ENCODE measurements around the gene OOSP4B.
"Not testable (repeated sequence)": the region's sequence is repeated elsewhere in the genome, so short reads cannot be mapped to it uniquely, and the experiment has no call there.

Gene OOSP4B

GRCh38 chr11:60064111-60064510 lies 47.1 kb downstream of the OOSP4B start:
- DNase-seq, result no peak

- DNase-seq, result no peak
Measured at GRCh38 chr11:60065801-60066200, 48.8 kb downstream of the OOSP4B start.

DNA sequence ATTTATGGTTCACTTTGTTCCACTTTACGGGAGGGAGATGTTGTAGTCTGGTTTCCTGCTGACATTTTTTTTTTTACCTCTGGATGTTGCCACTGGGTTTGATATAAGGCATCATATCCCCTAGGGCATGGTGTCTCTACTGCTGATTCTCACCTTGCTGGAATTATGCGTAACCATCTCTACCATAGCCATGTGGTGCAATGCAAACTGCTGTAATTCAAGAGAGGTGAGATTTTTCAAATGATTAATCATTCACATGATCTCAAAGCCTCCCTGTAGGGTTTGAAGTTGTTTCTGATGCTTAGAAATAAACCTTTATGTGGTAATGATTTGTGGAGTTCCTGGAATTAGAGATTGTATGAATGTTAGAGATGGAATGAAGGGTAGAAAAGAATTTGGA lies 52.5 kb downstream of the OOSP4B start:
- no peak for DNase-seq

GRCh38 chr11:60071644-60072043 lies 54.7 kb downstream of the OOSP4B start:
- DNase-seq, result not testable (repeated sequence)

GRCh38 chr11:60077216-60077817 lies 60.3 kb downstream of the OOSP4B start:
- DNase-seq, result no peak

GRCh38 chr11:60077981-60078380 lies 61.0 kb downstream of the OOSP4B start:
- no peak for DNase-seq

DNA sequence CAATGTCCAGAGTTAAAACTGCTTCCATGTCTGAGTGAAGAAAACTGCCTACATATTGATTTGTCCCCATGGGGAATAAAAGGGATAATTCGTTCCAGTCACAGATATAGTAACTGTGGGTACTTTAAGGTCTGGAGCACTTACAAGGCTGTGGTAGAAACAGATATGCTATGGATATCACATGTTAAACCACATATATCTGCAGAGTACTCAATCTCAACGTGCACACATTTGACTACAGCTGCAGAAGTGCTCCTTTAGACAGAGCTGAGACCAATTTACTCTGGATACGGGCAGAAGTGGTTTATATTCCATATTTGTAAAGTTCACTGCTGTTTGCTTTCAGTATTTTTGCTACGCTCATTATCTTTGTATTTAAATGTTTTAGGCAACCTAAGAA lies 61.8 kb downstream of the OOSP4B start:
- no peak for DNase-seq

DNA sequence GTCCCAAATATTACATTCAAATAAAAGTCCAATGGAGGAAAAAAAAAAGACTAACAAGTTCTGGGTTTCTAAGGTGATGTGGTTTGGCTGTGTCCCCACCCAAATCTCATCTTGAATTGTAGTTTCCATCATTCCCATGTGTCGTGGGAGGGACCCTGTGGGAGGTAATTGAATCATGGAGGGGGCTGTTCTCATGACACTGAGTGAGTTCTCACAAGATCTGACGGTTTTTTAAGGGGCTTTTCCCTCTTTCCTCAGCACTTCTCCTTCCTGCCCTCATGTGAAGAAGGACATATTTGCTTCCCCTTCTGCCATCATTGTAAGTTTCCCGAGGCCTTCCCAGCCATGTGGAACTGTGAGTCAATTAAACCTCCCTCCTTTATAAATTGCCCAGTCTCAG lies 63.6 kb downstream of the OOSP4B start:
- DNase-seq, result no peak

Data from CD4-positive, alpha-beta T cell treated with Interferon alpha-2 for 1 hour (primary cell).